Occipital lobe (tissue), 2 donors: ENCODE data around the gene RGS16. TPM values are rescaled to one million over a fixed set of nuclear protein-coding genes. Genes with fewer than 3 reads are reported as not detected.

Source experiments
- DNase-seq: peaks from one replicate; lab custom pipeline; 2025; lab: John Stamatoyannopoulos, UW
- total RNA-seq: library from RNA; depleted of rRNA; stranded (reverse); fragments of >200 nt; gene quantifications from one replicate; pipeline ENCODE4 v1.2.3, GENCODE V29; 2014

RGS16 gene
- total RNA-seq, 1 donor from 2014 or later, result 1.6 TPM

GRCh38 chr1:182608845-182609610, 4.8 kb upstream of the RGS16 start:
- no peak for DNase-seq

DNA sequence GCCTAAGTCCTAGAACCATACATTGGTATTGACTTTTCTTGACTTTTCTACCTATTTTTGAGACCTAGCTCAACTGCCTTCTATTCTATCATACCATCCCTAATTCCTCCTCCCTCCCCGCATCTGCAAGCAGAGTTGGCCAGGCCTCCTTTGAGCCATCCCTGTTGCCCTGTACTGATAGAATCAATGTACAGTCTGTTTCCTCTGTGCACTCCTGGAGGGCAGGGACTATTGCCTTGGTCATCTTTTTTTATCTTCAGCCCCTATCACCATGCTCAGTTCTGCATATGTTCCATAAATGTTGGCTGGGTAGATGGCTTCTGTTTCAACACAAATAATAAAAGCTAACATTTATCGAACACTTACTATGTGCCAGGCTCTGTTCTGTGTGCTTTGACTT, 4.0 kb upstream of the RGS16 start:
- DNase-seq, result no peak

DNA sequence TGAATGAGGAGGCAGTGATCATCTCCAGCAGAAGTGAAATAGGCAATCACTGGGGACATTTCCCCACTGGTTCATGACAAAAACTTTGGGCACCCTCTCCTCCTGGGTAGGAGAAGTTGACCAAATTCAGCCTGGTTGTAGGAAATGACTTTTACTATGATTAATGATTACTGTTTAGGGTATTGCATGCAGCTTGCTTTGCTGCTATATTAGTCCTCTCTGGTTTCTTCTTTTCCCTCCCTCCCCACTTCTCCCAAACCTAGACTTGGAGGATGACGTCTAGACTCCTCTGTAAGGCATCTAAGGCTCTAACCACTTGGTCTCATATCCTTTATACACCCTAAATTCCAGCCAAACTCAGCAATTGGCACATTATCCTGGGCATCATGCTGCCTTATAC, 3.4 kb upstream of the RGS16 start:
- DNase-seq, result no peak

DNA sequence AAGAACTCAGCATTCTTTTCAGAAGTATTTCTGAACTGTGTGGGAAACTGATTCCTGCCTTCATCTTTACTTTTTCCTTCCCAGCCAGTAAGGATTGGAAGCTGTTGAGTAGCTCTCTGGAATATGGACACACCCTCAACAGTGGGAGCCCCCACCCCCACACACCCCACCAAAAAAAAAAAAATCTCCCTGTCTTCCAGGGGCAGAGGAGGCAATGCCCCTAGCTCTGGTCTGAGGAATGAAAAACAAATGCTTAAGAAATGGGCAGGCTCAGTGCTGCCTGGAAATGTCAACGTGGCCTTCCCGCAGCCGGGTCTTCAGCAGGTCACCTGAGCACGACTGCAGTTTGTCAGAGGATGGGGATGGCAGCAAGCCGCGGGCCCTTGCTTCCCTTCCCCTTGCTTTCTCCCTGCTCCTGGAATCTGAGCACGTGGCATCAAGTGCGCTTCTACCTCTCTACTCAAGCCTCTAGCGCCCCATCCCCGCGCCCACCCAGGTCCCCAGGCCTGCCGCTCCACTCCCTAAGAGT, 479 bp downstream of the RGS16 start:
- DNase-seq, result no peak

DNA sequence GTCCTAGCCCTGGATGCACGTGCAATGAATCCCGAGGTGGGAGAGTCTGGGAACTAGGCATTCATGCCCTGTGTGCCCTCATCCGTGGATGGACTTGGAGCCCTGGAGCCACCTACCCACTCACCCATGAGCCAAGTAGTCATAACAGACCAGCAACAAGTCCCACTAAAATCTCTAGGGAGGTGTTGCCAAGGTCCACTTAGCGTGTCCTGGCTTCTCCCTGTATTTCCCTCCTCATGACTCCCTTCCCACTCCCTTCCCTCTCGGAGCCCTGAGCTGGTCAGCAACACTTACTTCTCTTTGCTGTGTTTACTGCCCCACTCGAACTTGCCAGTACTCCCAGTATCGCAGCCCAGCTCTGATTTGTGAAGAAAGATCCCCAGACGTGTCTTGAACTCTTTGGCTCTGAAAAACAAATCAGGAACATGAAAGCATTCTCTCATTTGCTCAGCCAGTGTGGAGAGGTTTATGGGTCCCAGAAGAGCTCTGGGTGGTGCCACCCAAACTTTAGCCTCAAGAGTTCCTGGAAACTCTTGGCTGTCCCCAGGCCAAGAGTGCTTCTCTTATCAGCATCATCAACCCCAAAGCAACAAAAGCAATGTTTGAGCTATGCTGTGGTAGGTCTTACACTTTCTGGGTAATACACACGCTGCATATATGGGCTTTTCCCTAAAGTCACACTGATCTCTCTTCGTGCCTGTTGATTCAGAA, 1.1 kb downstream of the RGS16 start:
- DNase-seq, result no peak

DNA sequence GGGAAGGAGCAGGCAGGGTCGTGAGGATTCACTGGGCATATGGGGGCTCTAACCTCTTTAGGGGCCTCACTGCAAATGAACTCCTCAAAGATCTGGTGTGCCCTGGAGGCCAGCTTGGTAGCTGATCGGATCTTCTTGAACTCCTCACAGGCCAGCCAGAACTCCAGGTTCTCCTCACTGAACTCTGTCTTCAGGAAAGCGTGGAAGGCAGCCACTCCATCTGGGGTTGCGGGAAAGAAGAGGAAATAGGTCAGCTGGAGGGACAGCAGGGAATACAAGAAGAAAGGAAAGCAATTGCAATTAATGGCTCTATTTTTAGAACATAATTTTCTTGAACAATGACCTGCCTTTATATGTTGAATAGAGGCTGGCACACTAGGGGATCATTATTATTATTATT, 2.3 kb downstream of the RGS16 start:
- DNase-seq, result no peak

GRCh38 chr1:182601416-182601786, 2.8 kb downstream of the RGS16 start:
- peak; percentile 27 for DNase-seq

- DNase-seq, result no peak
Measured at GRCh38 chr1:182600745-182601415, 3.3 kb downstream of the RGS16 start.

DNA sequence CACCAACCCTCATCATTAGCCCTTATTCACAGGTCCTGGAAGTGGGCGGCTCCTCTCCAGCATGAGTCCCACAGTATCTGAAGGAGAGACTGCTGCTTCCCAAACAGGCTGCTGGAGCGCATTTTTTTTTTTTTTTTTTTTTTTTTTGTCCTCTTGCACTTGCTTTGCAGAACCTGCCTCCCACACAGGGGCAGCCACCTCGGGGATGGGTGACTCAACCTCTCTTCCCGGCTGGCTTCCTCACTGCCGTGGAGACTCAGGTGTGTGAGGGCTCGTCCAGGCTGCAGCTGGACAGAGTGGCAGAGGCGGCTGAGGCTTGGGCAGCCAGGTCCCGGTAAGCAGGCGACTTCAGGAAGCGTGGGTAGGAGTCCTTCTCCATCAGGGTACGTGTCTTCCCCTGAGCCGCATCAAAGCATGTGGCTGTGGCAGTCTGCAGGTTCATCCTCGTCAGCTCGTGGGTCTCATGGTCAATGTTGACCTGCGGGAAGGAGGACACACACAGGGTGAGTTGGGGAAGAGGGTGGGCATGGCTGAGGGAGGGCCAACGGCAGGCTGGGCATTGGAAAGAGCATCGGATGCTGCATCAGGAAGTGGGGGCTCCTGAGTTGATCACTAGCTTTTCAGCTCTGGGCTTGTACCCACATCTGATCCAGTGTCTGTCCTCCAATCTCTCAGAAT, 4.0 kb downstream of the RGS16 start:
- DNase-seq, result no peak

- DNase-seq, result no peak
Measured at GRCh38 chr1:182599339-182599738, 4.8 kb downstream of the RGS16 start.

- DNase-seq, result no peak
Measured at GRCh38 chr1:182598296-182598695, 5.9 kb downstream of the RGS16 start.

GRCh38 chr1:182596934-182597333, 7.3 kb downstream of the RGS16 start:
- DNase-seq, result no peak

- DNase-seq, result no peak
Measured at GRCh38 chr1:182595641-182596240, 8.4 kb downstream of the RGS16 start.

DNA sequence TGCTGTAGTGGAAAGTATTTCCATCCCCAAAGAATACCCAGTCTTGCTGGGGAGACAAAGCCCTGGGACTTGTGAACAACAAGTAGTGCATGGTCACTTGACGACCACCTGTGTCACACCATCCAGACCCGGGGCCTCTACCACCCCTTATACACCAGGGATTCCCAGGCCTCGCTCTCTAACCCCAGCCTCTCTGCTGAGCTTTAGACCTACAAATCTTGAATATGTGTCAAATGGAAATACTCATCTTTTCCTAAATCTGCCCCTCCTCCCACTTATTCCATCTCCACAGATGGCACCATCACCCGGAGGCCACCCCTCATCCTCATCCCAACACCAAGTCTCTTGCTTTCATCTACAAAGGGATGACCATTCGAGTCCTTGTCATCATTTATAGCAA, 14.3 kb downstream of the RGS16 start:
- no peak for DNase-seq

- DNase-seq, result no peak
Measured at GRCh38 chr1:182589520-182589919, 14.7 kb downstream of the RGS16 start.

- peak; percentile 77 for DNase-seq
Measured at GRCh38 chr1:182588500-182589396, 15.4 kb downstream of the RGS16 start, which contains the start of gene RNASEL. TSS of gene RNASEL (minus strand) at chr1:182589256. CDS start at chr1:182586806, 2,450 bp downstream.

GRCh38 chr1:182587666-182588499, 16.3 kb downstream of the RGS16 start:
- no peak for DNase-seq

- no peak for DNase-seq
Measured at GRCh38 chr1:182587093-182587492, 17.1 kb downstream of the RGS16 start.

DNA sequence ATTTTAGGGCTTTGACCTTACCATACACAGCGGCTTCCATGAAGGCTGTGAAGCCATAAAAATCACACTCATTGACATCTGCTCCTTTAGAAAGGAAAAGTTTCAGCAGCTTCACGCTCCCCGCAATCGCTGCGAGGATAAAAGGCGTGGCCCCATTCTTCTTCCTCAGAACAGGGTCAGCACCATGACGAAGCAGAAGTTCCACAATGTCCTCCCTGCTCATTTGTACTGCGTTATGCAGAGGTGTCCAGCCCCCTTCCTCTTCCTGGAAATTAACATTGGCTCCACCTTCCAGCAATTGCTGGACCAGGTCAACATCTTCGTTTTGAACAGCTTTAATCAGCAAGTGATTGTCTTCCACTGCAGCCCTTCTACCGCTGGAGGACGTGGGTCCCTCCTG, 17.8 kb downstream of the RGS16 start:
- DNase-seq, result no peak
